ENCODE results near the gene BPIFB1.

BPIFB1 gene

DNA sequence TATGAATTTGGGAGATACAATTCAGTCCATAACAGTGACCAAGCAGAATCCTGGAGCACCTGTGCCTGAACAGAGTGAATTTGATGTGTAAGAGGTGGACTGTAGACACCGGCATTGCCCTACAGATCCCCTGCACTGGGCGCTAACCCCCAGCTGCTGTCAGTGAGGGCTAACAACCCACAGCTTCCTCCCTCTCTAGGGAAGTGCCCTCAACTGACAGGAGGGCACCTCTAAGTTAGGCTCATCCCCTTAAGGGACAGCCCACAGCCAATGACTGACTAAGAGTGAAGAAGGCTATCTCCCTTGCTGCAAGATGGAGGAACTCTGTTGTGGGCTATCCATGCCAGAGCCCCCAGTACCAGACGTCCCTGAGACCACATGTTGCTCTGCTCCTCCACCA lies 15.3 kb upstream of the BPIFB1 start:
- DNase-seq = peak in 1 of 42 donors; percentile 1
- intact Hi-C loops (cut with DNase I) = no loop called here

DNA sequence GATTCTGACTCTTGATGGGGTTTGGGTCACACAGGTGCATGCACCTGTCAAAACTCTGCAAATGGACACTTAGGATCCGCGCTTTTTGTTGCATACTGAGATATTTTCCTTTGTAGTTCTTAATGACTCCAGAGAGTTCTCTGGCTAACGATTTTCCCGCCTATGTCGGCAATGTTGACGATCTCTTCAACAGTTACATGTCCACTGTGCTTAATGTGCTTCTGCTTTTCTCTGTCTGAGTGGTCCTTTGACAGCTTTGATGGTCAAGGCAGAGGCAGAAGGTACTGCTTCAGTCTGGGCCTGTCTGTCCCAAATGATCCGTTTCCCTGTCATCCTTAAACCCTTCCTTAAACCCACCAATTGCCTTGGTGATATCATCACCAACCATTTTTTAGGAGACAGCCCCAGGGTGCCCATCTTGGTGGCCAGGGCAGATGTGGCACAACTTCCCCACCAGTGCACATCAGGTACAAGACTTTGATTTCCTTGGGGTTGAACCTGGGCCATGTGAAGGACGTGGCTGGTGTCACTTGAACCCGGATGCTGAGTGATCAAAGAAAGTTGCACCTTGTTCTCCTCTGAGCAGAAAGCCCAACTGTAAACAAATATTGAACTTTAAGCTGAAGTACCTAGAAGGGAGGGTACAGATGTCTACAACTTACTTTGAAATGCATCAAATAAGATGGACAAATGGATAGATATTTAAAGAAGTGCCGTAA lies 10.7 kb upstream of the BPIFB1 start:
- intact Hi-C loops (cut with DNase I) = no loop called here
- DNase-seq = peak in 2 of 42 donors; percentile 2 to 16

DNA sequence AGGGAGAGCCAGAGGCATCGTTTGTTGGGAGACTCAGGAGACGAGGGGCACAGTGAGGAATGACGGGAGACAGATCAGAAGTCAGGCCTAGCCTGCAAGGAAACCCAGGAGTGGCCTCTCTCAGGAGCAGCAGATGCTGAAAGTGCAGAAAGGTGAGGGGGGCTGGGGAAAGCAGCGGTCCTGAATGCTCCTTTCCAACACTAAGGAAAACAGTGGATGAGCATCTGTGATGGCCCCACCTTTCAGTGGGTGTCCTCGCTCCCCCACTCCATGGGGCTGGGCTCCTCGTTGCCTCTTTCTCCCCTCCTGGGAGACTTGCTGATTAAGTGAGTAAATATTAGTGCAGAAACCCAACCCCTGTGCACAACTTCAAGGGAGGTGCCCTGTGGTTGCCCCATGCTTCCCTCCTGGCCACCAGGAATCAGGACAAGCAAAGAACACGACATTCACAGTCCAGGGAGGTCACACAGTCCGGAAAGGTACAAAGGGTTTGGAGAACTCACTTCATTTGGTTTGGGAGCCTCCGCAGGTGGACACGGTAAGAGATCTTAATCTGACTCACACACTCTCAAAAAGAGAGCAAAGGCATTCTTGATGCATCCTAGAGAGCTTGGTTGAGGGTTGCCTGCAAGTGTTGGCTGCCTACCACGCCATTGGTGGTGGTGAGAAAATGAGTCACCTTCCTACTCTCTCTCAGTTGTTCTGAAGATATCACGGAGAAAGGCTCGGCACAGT lies 9.7 kb upstream of the BPIFB1 start:
- DNase-seq = peak in 25 of 42 donors; percentile 7 to 77 (median 38)
- intact Hi-C loops (cut with DNase I) = no loop called here

DNA sequence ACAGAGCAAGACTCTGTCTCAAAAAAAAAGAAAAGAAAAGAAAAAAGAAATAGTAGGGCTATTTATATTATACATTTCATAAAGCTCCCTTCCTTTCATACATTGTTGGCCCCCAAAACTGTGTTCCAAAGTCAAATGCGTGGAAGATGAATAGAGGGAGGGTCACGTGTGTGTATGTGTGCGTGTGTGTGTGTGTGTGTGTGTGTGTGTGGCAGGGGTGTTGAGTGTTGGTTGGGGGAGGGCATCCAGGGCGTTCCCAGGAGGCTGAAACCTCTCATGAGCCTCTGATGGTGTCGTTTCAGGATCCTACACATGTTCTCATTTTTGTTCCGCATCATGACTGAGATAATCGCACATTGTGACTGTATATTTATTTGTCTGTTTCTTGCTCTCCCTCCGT lies 7.8 kb upstream of the BPIFB1 start:
- intact Hi-C loops (cut with DNase I) = no loop called here
- DNase-seq = peak in 1 of 42 donors; percentile 1

DNA sequence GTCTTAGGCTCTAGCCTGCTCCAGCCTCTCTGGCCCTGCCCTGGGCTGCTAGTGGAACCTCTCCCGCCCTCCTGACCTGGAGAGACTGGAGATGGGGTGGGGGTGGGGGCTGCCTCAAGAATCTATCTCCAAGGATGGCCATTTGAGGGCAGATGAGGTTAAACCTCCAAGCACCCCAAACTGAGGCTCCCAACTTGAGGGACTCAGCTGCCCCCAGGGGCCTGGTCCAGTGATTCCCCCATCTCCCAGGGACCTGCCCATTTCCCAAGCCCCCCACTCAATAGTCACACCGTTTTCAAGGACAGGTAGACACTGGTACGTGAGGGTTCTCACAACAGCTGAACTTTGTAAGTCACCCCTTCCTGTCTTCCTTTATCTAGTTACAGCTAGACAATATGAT lies 7.1 kb upstream of the BPIFB1 start:
- intact Hi-C loops (cut with DNase I) = no loop called here
- DNase-seq = peak in 2 of 42 donors; percentile 2 to 3

DNA sequence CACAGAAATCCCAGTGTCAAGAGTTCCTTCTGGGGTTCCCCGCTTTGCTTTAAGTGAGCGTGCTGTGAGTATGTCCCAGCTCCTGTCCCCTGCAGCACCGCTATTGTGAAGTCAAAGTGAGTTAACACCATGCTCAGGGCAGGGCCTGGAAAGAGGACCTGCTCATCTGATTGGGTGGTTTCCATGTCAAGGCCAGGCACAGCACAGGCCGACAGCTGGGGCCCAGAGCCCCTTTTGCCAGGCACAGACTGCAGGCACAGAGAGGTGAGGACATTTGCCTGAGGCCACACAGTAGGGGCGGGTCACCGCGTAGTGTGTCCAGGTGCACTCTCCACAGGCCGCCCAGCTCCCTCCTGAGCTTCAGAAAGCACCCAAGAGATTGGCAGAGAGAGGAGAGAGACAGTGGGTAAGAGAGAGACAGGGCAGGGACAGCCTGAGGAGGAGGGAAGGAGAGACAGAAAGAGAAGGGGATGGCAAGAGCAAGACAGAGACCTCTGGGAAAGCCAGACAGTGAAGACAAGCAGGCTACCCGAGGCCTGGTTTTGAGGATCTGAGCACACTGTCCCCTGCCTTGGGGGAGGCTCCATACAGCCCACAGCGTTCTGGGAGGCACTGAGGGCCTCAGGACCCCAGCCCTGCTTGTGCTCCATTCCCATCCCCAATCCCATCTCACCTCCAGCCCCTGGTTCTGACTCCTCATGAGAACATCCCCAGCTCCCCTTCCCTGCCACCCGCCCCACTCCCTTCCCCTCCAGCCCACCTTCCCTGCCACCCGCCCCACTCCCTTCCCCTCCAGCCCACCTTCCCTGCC lies 6.5 kb upstream of the BPIFB1 start:
- peak in 4 of 42 donors; percentile 1 to 12 (median 8) for DNase-seq
- intact Hi-C loops (cut with DNase I) = no loop called here

DNA sequence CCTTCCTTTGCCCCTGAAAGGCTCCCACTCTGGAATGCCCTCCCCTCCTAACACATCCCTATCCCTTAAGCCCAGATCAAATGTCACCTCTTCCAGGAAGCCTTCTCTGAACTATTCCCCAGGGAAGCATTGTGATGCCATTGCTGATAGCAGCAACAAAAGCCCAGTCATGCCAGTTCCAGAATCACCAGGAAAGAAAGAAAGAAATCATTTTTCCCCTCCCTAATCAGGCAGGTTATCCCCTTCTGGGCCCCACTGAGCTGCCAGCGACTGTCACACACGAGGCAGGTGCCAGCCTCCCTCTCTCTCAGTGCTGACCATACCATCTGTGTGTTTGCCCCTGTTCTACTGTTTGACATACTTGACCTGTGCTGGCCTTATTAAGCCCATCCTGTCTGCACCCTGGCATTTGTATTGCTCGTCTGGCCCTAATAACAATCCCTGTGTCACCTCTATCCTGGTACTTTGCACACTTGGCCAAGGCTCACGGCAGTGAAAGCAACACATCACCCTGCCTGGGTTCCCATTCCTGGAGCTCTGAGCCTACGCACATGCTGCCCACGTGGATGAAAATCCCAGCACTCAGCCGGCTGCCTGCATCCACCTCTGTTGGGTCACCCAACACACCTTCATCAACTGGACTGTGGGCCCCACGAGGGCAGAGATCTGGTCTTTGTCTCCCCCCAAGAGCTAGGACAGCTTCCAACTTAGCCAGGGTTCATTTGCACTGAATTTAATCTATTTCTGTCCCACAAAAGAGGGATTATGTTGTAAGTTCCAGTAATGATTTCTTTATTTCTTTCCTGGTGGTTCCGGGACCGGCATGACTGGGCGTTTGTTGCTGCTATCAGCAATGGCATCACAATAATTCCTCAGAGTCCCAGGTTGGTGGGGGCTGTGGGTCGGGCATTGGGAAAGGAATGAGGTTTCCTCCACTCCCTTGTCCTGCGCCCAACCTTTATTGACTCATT lies 5.3 kb upstream of the BPIFB1 start:
- intact Hi-C loops (cut with DNase I) = no loop called here
- DNase-seq = peak in 5 of 42 donors; percentile 3 to 28 (median 19)

DNA sequence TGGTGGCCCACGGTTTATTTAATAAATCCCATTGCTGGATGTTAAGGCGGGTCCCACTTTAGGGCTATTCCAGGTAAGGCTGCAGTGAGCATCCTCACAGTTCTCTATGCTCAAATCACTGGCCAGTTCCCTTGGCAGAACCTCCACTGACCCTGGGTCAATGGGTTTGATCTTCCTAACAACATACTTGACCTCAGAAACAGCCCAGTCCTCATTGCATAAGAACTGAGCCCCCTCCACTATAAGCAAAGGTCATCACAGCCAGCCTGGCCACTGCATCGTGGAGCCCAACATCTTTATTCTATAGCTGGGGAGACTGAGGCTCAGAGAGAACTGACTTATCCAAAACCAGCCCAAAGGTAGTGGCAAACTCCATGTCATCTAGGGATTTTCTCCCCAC lies 4.3 kb upstream of the BPIFB1 start:
- peak in 2 of 42 donors; percentile 5 to 16 for DNase-seq

DNA sequence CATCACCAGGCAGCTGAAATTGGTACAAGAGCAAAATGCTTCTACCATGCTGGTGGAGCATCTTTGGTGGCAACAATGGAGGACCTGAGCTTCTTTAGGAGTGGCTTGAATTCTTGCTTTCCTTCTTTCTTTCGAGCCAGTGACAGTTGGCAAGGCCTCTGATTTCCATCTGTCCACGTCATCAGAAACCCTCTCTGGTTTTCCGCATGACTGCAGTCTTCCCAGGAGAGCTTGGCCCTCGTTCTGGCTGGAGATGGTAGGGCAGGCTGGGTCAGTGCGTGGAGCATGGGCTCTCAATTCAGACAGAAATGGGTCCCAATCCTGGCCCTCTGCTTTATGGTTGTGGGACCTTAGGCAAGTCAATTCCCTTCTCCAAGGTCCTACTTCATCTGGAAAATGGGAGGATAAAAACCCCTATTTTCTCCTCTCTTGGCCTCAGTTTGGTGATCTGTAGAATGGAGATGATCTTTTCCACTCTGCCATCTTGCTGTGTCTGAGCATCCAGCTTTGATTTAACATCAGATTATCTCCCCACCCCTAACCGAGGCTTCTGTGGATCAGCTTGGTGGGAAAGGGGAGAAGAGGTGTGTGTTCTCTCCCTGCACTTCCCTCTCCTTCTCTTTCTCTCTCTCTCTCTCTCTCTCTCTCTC lies 3.6 kb upstream of the BPIFB1 start:
- peak in 1 of 42 donors; percentile 3 for DNase-seq
- intact Hi-C loops (cut with DNase I) = no loop called here

More for the DNA sequence above, 4.3 kb upstream of the BPIFB1 start:
- intact Hi-C loops (cut with DNase I) = no loop called here

DNA sequence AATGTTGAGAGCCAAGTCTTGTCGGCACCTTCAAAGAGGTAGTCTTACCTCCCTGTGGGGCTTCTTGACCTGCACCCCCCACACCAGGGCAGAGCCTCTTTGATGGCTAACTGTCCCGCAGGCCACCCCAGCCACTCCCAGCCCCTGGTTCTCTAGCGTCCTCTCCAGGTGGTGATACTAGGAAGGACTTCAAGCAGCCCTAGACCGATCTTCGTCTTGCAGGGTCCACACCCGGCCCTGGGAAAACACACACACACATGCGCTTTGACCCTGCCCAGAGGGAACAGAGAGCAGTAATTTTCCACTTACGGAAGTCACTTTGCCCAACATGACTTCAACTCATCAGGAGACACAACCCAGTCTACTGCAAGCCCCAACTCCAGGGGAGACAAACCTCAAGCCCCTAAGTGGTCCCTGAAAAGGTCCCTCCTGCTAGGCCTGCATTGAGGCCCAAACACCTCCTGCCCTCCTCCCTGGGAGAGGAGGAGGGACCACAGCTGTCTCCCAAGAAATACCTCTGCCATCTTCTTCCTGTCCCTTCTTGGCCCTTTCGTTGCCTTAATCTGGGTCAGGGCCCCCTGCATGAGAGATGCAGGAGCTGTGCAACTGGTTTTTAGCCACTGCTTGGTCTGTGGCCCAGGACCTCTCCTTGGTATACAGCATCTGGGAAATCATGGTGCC lies 2.9 kb upstream of the BPIFB1 start:
- peak in 1 of 42 donors; percentile 5 for DNase-seq
- intact Hi-C loops (cut with DNase I) = no loop called here

DNA sequence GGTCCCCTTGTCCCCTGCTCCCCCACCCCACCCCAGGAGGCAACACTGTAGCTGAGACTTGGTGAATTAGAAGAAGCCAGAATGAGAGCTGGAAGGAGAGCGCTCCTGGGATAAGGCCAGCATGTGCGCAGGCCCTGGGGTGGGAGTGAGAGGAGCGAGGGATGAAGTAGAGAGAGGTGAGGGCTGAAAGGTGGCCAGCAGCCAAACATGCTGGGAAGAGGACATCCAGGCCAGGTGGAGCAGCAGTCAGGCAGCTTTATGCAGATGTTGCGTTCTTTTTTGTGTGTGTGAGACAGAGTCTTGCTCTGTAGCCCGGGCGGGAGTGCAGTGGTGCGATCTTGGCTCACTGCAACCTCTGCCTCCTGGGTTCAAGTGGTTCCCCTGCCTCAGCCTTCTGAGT lies 2.2 kb upstream of the BPIFB1 start:
- DNase-seq = no peak
- intact Hi-C loops (cut with DNase I) = no loop called here

DNA sequence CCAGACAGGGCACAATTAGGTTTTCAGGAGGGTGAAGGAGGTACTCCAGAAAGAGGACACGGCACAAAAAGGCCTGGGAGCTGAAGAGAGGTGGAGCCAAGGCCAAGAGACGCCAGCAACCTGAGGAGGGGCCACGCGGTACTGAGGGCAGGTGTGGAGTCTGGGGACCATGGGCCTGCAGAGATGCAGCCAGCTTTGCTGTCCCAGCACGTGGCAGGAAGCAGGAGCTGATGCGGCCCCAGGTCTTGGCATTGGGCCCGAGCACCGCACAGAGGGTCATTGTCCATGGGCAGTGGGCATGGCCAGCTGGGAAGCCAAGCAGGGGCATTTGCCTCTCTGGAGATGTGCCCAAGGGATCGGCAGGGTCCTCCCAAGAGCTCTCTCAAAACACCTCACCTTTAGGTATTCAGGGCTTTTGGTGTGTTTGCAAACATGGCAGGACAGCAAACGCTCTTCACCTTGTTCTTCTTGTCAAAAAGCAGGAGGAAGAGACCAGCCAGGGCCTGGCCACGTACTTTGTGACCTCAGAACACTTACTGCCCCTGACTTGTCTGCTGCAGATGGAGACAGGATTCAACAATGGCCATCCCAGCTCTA lies 1.4 kb upstream of the BPIFB1 start:
- intact Hi-C loops (cut with DNase I) = no loop called here
- peak; percentile 16 to 85 (median 61) for DNase-seq

DNA sequence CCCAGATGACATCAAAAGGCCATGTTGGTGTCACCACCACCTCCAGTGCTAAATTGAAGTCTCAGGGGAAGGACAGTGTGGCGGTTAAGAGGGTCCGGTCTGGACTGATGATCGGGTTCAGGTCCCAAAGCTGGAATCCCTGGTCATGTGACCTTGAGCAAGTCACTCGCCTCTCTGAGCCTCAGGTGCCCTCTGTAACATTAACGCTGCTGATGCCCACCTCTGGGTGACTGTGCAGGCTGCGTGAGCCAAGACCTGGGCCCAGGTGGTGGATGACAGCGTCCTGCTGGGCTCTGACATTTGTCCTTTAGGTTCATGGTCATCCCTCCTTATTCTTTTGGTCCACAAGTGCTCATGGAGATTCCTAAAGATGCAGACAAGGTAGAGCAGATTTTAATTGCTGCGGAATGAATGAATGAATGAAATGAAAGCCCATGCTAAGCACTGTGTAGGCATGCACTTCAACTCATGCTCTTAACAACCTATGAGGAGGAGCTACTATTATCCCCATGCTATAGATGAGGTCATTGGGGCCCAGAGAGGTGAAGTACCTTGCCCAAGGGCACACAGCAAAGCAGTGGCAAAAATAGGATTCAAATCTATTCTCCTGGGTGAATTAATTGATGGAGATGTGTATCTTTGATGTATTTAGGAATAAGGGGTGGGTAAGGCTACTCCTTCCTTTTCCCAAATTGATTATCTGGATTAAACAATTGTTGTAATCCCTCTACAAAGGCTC lies 649 bp upstream of the BPIFB1 start:
- DNase-seq = no peak
- intact Hi-C loops (cut with DNase I) = no loop called here

DNA sequence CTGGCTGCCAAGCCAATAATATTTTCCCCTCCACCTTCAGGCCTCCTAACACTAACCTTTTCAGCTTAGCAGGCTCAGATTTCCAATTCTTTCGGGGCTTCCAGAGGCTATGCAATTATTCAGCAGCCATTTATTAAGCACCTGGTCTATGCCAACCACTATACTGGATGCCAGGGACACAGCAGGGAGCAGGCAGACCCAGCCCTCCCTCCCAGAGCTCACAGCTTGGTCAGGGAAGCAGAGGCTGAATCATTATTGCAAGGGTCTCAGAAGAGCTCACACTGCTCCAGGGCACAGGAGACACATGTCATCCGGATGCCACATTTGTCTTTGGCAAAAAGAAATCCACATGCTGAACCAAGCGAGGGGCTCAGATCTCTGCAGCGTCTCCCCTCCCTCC lies 1.3 kb downstream of the BPIFB1 start:
- intact Hi-C loops (cut with DNase I) = no loop called here
- no peak for DNase-seq

DNA sequence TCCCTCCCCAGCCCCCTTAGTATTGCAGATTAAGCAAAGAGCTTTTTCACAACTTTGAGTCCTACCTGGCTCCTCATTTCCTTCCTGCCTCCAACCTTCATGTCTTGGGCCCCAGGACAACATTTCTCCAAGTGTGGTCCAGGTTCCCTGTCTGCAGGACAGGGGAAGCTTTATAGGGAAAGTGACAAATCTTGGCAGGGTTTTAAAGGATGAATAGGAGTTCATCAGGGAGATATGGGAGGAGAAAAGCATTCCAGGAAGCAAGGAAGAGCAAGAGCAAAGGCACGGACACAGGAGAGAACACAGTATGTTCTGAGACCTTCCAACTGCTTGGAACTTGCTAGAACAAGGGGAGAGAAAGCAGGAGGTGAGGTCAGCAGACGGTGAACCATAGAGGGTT lies 1.9 kb downstream of the BPIFB1 start:
- DNase-seq = no peak
- intact Hi-C loops (cut with DNase I) = no loop called here

DNA sequence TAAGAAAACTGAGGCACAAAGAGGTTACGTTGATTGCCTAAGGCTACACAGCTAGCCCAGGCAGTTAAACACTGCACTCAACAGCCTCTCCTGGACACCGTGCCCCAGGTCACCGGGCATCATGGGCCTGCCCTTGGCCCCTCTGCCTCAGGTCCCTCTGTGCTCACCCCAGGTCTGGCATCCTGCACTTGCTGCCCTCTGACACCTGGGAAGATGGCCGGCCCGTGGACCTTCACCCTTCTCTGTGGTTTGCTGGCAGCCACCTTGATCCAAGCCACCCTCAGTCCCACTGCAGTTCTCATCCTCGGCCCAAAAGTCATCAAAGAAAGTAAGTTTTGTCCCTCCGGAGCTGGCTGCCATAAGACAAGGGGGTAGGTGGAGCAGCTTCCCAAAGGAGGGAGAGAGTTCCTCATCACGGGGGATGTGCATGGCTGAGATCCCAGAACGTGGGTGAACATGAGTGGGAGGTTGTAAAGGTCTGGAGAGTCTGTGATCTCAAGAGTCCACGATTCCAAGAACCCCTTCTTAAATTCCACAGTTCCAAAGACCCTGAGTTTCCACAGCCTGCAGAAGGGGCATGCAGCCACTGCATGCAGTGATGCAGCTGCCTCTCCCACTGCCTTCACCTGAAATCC lies 3.0 kb downstream of the BPIFB1 start:
- intact Hi-C loops (cut with DNase I) = no loop called here
- DNase-seq = no peak
